PC-3 (cell line): ENCODE data around the gene CHD2.

Experiments
- CTCF ChIP-seq: fragments of 300-600 bp; sonication (generic); conservative IDR thresholded peaks from 2 replicates; pipeline ENCODE4 v1.5.1; 2017; ENCODE audit warnings: antibody characterized with exemption, low read depth, mild to moderate bottlenecking, low read length
- EZH2 ChIP-seq: fragments of 300-600 bp; sonication (generic); IDR thresholded peaks from one replicate; pipeline ENCODE4 v1.6.1; 2017; ENCODE audit warnings: antibody characterized with exemption, mild to moderate bottlenecking, low read length; ENCODE audit not compliant: unreplicated experiment
- EZH2phosphoT487 ChIP-seq: fragments of 300-600 bp; sonication (generic); IDR thresholded peaks from 2 replicates; pipeline ENCODE4 v1.6.1; 2018; ENCODE audit warnings: mild to moderate bottlenecking, antibody characterized with exemption, low read length, borderline replicate concordance

- TF ChIP-seq CTCF (no peak), EZH2phosphoT487 (no peak), EZH2 (no peak)
Measured at GRCh38 chr15:92901072-92901761, 1.1 kb downstream of the CHD2 start.
